GM21825 (cell line): ENCODE data around the gene PAPLN.
"Not testable (repeated sequence)": the region's sequence is repeated elsewhere in the genome, so short reads cannot be mapped to it uniquely, and the experiment has no call there.

Experiments used
- ATAC-seq: cut with Tn5 transposase; IDR thresholded peaks from one replicate; pipeline ENCODE4 v1.9.1; 2021; ENCODE audit warnings: mild to moderate bottlenecking, moderate library complexity; ENCODE audit not compliant: unreplicated experiment

PAPLN gene

GRCh38 chr14:73237219-73237785 lies at the start of gene PAPLN:
TSS of gene PAPLN (plus strand) at chr14:73237506. CDS start at chr14:73239779, 2,273 bp downstream.
- no peak for ATAC-seq

- no peak for ATAC-seq
Measured at GRCh38 chr14:73188501-73188911, 48.8 kb upstream of the PAPLN start.

- no peak for ATAC-seq
Measured at GRCh38 chr14:73189651-73190050, 47.7 kb upstream of the PAPLN start.

GRCh38 chr14:73191441-73191840 lies 45.9 kb upstream of the PAPLN start:
- ATAC-seq: no peak

- ATAC-seq: not testable (repeated sequence)
Measured at GRCh38 chr14:73194306-73194705, 43.0 kb upstream of the PAPLN start.

GRCh38 chr14:73198253-73198652 lies 39.1 kb upstream of the PAPLN start:
- no peak for ATAC-seq

- ATAC-seq: no peak
Measured at GRCh38 chr14:73203527-73203926, 33.8 kb upstream of the PAPLN start.

- ATAC-seq: no peak
Measured at GRCh38 chr14:73207615-73208014, 29.7 kb upstream of the PAPLN start.

GRCh38 chr14:73208390-73208789 lies 28.9 kb upstream of the PAPLN start:
- no peak for ATAC-seq

GRCh38 chr14:73208846-73209245 lies 28.5 kb upstream of the PAPLN start:
- ATAC-seq: no peak

- no peak for ATAC-seq
Measured at GRCh38 chr14:73209953-73210352, 27.4 kb upstream of the PAPLN start.

GRCh38 chr14:73211251-73212040 lies 25.9 kb upstream of the PAPLN start:
- ATAC-seq: no peak

GRCh38 chr14:73216030-73216429 lies 21.3 kb upstream of the PAPLN start:
- ATAC-seq: no peak

- ATAC-seq: no peak
Measured at GRCh38 chr14:73217411-73217810, 19.9 kb upstream of the PAPLN start.

GRCh38 chr14:73220061-73220460 lies 17.2 kb upstream of the PAPLN start:
- ATAC-seq: no peak

- ATAC-seq: no peak
Measured at GRCh38 chr14:73220634-73221033, 16.7 kb upstream of the PAPLN start.

- ATAC-seq: no peak
Measured at GRCh38 chr14:73221945-73222344, 15.4 kb upstream of the PAPLN start.

GRCh38 chr14:73223049-73223448 lies 14.3 kb upstream of the PAPLN start:
- ATAC-seq: peak; percentile 63

GRCh38 chr14:73225496-73225895 lies 11.8 kb upstream of the PAPLN start:
- ATAC-seq: no peak

- ATAC-seq: no peak
Measured at GRCh38 chr14:73227812-73228781, 9.2 kb upstream of the PAPLN start.

GRCh38 chr14:73230051-73230450 lies 7.3 kb upstream of the PAPLN start:
- ATAC-seq: no peak
